OCI-LY7 (cell line): ENCODE data around the gene CXCR6.

Experiments used
- CTCF ChIP-seq: fragments of 200-600 bp; sonication (generic); conservative IDR thresholded peaks from 2 replicates; pipeline ENCODE4 v1.5.1; 2014; ENCODE audit warnings: mild to moderate bottlenecking, antibody characterized with exemption, low read length, moderate library complexity, mixed read lengths
- EZH2phosphoT487 ChIP-seq: fragments of 200-600 bp; sonication (generic); IDR thresholded peaks from 2 replicates; pipeline ENCODE4 v1.6.1; 2018; ENCODE audit warnings: low read depth, borderline replicate concordance, mild to moderate bottlenecking, mixed run types, antibody characterized with exemption, low read length, moderate library complexity, mixed read lengths

DNA sequence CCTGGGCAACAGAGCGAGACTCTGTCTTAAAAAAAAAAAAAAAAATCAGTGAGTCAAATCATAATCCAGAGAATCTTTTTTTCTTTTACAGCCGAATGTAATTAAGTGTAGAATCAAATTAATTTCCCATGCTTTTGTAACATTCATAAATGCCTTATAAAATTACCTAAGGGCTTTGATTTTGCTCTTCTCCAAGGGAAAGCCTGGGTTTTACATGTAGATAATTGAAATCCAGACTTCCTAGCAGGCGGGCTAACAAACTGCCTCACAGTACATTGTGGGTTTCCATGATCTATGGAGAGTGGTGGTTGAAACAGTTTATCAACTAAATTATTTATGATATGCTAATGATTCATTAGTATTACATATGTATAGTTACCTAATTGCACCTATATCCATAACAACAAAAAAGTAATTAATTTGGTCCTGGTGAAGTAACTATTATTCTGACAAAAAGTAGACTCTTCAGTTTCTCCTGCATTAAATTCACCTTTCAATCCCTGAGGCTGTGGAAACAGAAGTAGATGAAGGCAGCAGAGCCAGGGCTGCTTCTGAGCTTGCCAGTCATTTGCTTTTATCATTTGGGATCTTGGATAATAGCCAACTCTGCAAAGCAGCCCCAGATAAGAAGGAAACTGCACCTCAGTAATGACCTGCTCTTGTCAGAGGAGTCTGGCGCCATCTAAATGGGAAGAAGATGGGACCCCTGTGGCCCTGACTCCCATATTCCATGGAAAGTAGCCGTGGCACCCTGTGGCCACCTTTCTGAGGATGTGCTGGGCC, 47.4 kb upstream of the CXCR6 start:
- TF ChIP-seq CTCF (no peak), EZH2phosphoT487 (no peak)
